Loucy (cell line): Measurements from ENCODE around the gene C2CD4C.

Experiments
- H2AFZ ChIP-seq: fragments of 200-600 bp; sonication (generic); 2 replicates; pipeline ENCODE4 v1.6.0; 2016; ENCODE audit warnings: antibody characterized with exemption, mild to moderate bottlenecking, low read length, moderate library complexity
- H3F3A ChIP-seq: fragments of 200-600 bp; 2 replicates; pipeline ENCODE4 v1.6.0; 2016; ENCODE audit warnings: antibody characterized with exemption, low read depth, mild to moderate bottlenecking
- H3K27me3 ChIP-seq: fragments of 200-600 bp; sonication (generic); 2 replicates; pipeline ENCODE4 v1.6.1; 2014; ENCODE audit warnings: low read length, mild to moderate bottlenecking; ENCODE audit not compliant: insufficient read depth, poor library complexity, severe bottlenecking
- H3K36me3 ChIP-seq: fragments of 200-600 bp; sonication (generic); 2 replicates; pipeline ENCODE4 v1.6.1; 2016; ENCODE audit warnings: low read length; ENCODE audit not compliant: insufficient read depth
- H3K4me1 ChIP-seq: fragments of 200-600 bp; sonication (generic); 2 replicates; pipeline ENCODE4 v1.5.1; 2014; ENCODE audit warnings: low read length, mild to moderate bottlenecking; ENCODE audit not compliant: insufficient read depth, poor library complexity, severe bottlenecking
- H3K4me2 ChIP-seq: fragments of 200-600 bp; sonication (generic); 2 replicates; pipeline ENCODE4 v1.6.0; 2014; ENCODE audit warnings: antibody characterized with exemption, low read length, low read depth, mild to moderate bottlenecking; ENCODE audit not compliant: poor library complexity, severe bottlenecking
- H3K4me3 ChIP-seq: fragments of 200-600 bp; sonication (generic); 2 replicates; pipeline ENCODE4 v1.5.1; 2014; ENCODE audit warnings: low read length, mild to moderate bottlenecking, mixed read lengths; ENCODE audit not compliant: poor library complexity, severe bottlenecking
- H3K79me2 ChIP-seq: fragments of 200-600 bp; sonication (generic); 2 replicates; pipeline ENCODE4 v1.6.1; 2014; ENCODE audit warnings: low read length; ENCODE audit not compliant: insufficient read depth
- H3K9ac ChIP-seq: fragments of 200-600 bp; sonication (generic); 2 replicates; pipeline ENCODE4 v1.6.0; 2014; ENCODE audit warnings: mild to moderate bottlenecking, low read depth, low read length, moderate library complexity; ENCODE audit not compliant: poor library complexity, severe bottlenecking
- H3K9me2 ChIP-seq: fragments of 200-600 bp; sonication (generic); replicated peaks from 2 replicates; pipeline ENCODE4 v1.6.1; 2016; ENCODE audit warnings: low read depth, low read length, mixed read lengths
- H3K9me3 ChIP-seq: fragments of 200-600 bp; sonication (generic); 2 replicates; pipeline ENCODE4 v1.6.1; 2014; ENCODE audit warnings: mild to moderate bottlenecking, antibody characterized with exemption, low read length, low read depth; ENCODE audit not compliant: insufficient read depth
- H4K20me1 ChIP-seq: fragments of 200-600 bp; sonication (generic); 2 replicates; pipeline ENCODE4 v1.6.0; 2014; ENCODE audit warnings: antibody characterized with exemption, low read length, mild to moderate bottlenecking; ENCODE audit not compliant: insufficient read depth, poor library complexity, severe bottlenecking
- CTCF ChIP-seq: fragments of 200-600 bp; sonication (generic); conservative IDR thresholded peaks from 2 replicates; pipeline ENCODE4 v1.5.1; 2014; ENCODE audit warnings: mild to moderate bottlenecking, antibody characterized with exemption, low read length
- EZH2phosphoT487 ChIP-seq: fragments of 200-600 bp; IDR thresholded peaks from 2 replicates; pipeline ENCODE4 v1.6.1; 2018; ENCODE audit warnings: antibody characterized with exemption, mild to moderate bottlenecking, moderate library complexity, borderline replicate concordance

The C2CD4C gene

GRCh38 chr19:447816-448560 lies 39.0 kb upstream of the C2CD4C start:
- Histone ChIP-seq H3K9me3 (peaks cover 18% of the 10 kb centered on the region), H3K4me1 (no peaks in the 10 kb centered on the region), H3K4me2 (no peak overlapping the region), H3K79me2 (no peaks in the 10 kb centered on the region), H3F3A (no peaks in the 10 kb centered on the region; the same call in 1 of the 2 replicates), H3K9ac (no peak overlapping the region), H3K9me2 (no peaks in the 10 kb centered on the region), H3K27me3 (no peaks in the 10 kb centered on the region), H2AFZ (no peak overlapping the region), H3K36me3 (no peaks in the 10 kb centered on the region), H4K20me1 (no peaks in the 10 kb centered on the region), H3K4me3 (no peak overlapping the region)
- TF ChIP-seq CTCF (no peak), EZH2phosphoT487 (no peak)

GRCh38 chr19:447064-447426 lies 38.1 kb upstream of the C2CD4C start:
- TF ChIP-seq EZH2phosphoT487 (no peak), CTCF (no peak)
- Histone ChIP-seq H3K27me3 (no peaks in the 10 kb centered on the region), H3K9ac (no peak overlapping the region), H3K4me1 (no peaks in the 10 kb centered on the region), H2AFZ (no peak overlapping the region), H3K4me3 (no peak overlapping the region), H3K9me2 (no peaks in the 10 kb centered on the region), H3K9me3 (peaks cover 15% of the 10 kb centered on the region), H3K36me3 (no peaks in the 10 kb centered on the region), H4K20me1 (no peaks in the 10 kb centered on the region), H3K4me2 (no peak overlapping the region), H3K79me2 (no peaks in the 10 kb centered on the region), H3F3A (no peaks in the 10 kb centered on the region; the same call in 1 of the 2 replicates)

- Histone ChIP-seq H3K79me2 (no peaks in the 10 kb centered on the region), H3K36me3 (no peaks in the 10 kb centered on the region), H3K9me3 (peaks cover 10% of the 10 kb centered on the region; the same call in 1 of the 2 replicates), H3F3A (no peaks in the 10 kb centered on the region), H2AFZ (no peak overlapping the region), H3K27me3 (no peaks in the 10 kb centered on the region), H3K4me2 (no peak overlapping the region), H3K9ac (no peak overlapping the region), H3K4me1 (no peaks in the 10 kb centered on the region), H4K20me1 (no peaks in the 10 kb centered on the region), H3K4me3 (no peak overlapping the region), H3K9me2 (no peaks in the 10 kb centered on the region)
- no peak for TF ChIP-seq CTCF
- TF ChIP-seq EZH2phosphoT487 = no peak
Measured at GRCh38 chr19:444677-445210, 35.8 kb upstream of the C2CD4C start.
